Astrocyte (in vitro differentiated cells and primary cell): ENCODE measurements around the gene PTPRD.

Experiments used
- CTCF ChIP-seq: IDR thresholded peaks from 2 replicates; pipeline ENCODE4 v1.5.1; 2011; ENCODE audit warnings: low read depth, mild to moderate bottlenecking, inconsistent platforms, low read length, moderate library complexity; ENCODE audit not compliant: insufficient read depth
- EZH2 ChIP-seq: IDR thresholded peaks from 2 replicates; pipeline ENCODE4 v1.6.1; 2012; ENCODE audit warnings: mild to moderate bottlenecking, low read length, inconsistent platforms; ENCODE audit not compliant: insufficient read depth

GRCh38 chr9:8916771-8917170 lies 1696.0 kb downstream of the PTPRD start:
- no peak for TF ChIP-seq CTCF
- no peak for TF ChIP-seq EZH2
